Panc1 (cell line): ENCODE results near the gene FBLN1. TPM values are rescaled to one million over a fixed set of nuclear protein-coding genes. Genes with fewer than 3 reads are reported as not detected.

ENCODE experiments used
- ATAC-seq: fragments of 200-7000 bp; cut with Tn5 transposase; 2 replicates; pipeline ENCODE4 v1.9.1; 2020; ENCODE audit warnings: mild to moderate bottlenecking, moderate library complexity
- BruUV-seq: library from RNA; stranded (reverse); fragments of 400-500 nt; replicated peaks from 2 replicates; lab custom pipeline; 2021; lab: Mats Ljungman, UMichigan
- CTCF ChIA-PET: fragments of 300-600 bp; sonication (Branson Sonifier 250); formaldehyde crosslinking; loops from one replicate; lab custom pipeline; 2022; ENCODE audit warnings: antibody characterized with exemption; lab: Charles Lee
- POLR2A ChIA-PET: fragments of 300-600 bp; sonication (Branson Sonifier 250); formaldehyde crosslinking; loops from one replicate; lab custom pipeline; 2022; ENCODE audit warnings: antibody characterized with exemption; lab: Charles Lee
- DNase-seq: peaks from one replicate; pipeline ENCODE4 v3.0.0-alpha.2; 2010; ENCODE audit warnings: low read depth, low spot score
- H3K27ac ChIP-seq: 2 replicates; pipeline ENCODE4 v1.5.1; 2011; ENCODE audit warnings: mild to moderate bottlenecking, low read length, inconsistent platforms
- H3K27me3 ChIP-seq: fragments of 200-500 bp; sonication (Bioruptor generic); 2 replicates; pipeline ENCODE4 v1.6.0; 2014; ENCODE audit warnings: low read length, inconsistent platforms; ENCODE audit not compliant: control insufficient read depth, insufficient read depth
- H3K36me3 ChIP-seq: fragments of 200-500 bp; sonication (Bioruptor generic); 2 replicates; pipeline ENCODE4 v1.5.1; 2014; ENCODE audit warnings: inconsistent platforms, mild to moderate bottlenecking, low read length, moderate library complexity; ENCODE audit not compliant: control insufficient read depth, insufficient read depth
- H3K4me1 ChIP-seq: 2 replicates; pipeline ENCODE4 v1.5.1; 2011; ENCODE audit warnings: inconsistent platforms, mild to moderate bottlenecking, low read length, moderate library complexity; ENCODE audit not compliant: control insufficient read depth, insufficient read depth
- H3K4me3 ChIP-seq, 2 experiments: 2 replicates each; pipeline ENCODE4 v1.5.1; 2011 to 2012; ENCODE audit warnings: low read depth in 2 of 2, low read length in 2 of 2, mild to moderate bottlenecking in 2 of 2, inconsistent platforms in 1 of 2, moderate library complexity in 1 of 2
- H3K9me3 ChIP-seq: fragments of 200-500 bp; sonication (Bioruptor generic); 2 replicates; pipeline ENCODE4 v1.5.1; 2014; ENCODE audit warnings: low read depth, mild to moderate bottlenecking, inconsistent platforms, low read length, moderate library complexity; ENCODE audit not compliant: control insufficient read depth, insufficient read depth
- POLR2AphosphoS5 ChIP-seq: IDR thresholded peaks from 2 replicates; pipeline ENCODE4 v1.6.1; 2012; ENCODE audit warnings: mild to moderate bottlenecking, low read depth, low read length, moderate library complexity
- SIN3A ChIP-seq: IDR thresholded peaks from 2 replicates; pipeline ENCODE4 v1.6.1; 2012; ENCODE audit warnings: low read depth, mild to moderate bottlenecking, low read length, moderate library complexity, borderline replicate concordance; ENCODE audit not compliant: insufficient read depth
- TCF7L2 ChIP-seq: IDR thresholded peaks from 2 replicates; pipeline ENCODE4 v1.6.1; 2011; ENCODE audit warnings: mild to moderate bottlenecking, low read depth, low read length, inconsistent platforms
- in situ Hi-C: cut with HindIII; loops from 2 replicates; pipeline ENCODE4 v1.10.0; 2016; ENCODE audit warnings: low sequenced_read_pairs, low pct_unique_long_range_greater_than_20kb
- intact Hi-C: fragments of 100-400 bp; cut with micrococcal nuclease; formaldehyde crosslinking; loops from one replicate; pipeline ENCODE4 v1.10.0; 2022; ENCODE audit not compliant: unreplicated experiment
- total RNA-seq: library from RNA; stranded (reverse); gene quantifications from one replicate; pipeline ENCODE4 v1.2.1, GENCODE V29; 2021; ENCODE audit not compliant: unreplicated experiment
- TF ChIP-seq, protein P1 (sequence below), 2 experiments: IDR thresholded peaks; 2 replicates each; pipeline ENCODE4 v1.6.1; 2011 to 2012; ENCODE audit warnings: low read depth in 2 of 2, control low read depth in 1 of 2, low read length in 1 of 2, mild to moderate bottlenecking in 1 of 2, moderate library complexity in 1 of 2; ENCODE audit not compliant: insufficient read depth in 1 of 2
- TF ChIP-seq, protein P2 (sequence below): fragments of 450-650 bp; IDR thresholded peaks from 2 replicates; pipeline ENCODE4 v1.5.1; 2017; ENCODE audit warnings: mild to moderate bottlenecking

Gene FBLN1
- total RNA-seq, 1 experiment from 2014 or later = 143 TPM

DNA sequence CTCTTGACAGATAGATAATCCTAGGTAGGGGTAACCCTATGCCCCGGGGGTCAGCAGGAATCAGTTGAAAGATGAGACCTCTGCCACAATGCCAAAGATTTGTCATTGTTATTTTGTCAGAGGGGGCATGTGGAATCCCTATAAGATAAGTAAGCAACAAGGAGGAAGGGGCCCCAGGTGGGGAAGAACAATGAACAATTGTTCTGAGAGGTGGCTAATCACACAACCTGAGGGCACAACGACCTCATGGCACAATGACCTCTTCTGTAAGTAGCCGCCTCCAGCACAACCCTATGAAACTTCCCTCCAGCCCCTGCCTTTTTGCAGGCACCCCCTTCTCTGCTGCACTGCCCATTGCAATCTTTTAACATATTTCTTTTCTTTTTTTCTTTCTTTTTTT lies 11.8 kb upstream of the FBLN1 start:
- Histone ChIP-seq H3K4me1 (no peaks in the 10 kb centered on the region), H3K9me3 (peaks cover 4% of the 10 kb centered on the region; the same call in 1 of the 2 replicates), H3K27ac (no peak overlapping the region), H3K27me3 (no peaks in the 10 kb centered on the region), H3K4me3 (no peak overlapping the region), H3K36me3 (no peaks in the 10 kb centered on the region)
- POLR2A ChIA-PET = no interaction called here
- no peak for ATAC-seq
- no peak for TF ChIP-seq SIN3A
- no peak for TF ChIP-seq POLR2AphosphoS5
- TF ChIP-seq, protein P1, sequence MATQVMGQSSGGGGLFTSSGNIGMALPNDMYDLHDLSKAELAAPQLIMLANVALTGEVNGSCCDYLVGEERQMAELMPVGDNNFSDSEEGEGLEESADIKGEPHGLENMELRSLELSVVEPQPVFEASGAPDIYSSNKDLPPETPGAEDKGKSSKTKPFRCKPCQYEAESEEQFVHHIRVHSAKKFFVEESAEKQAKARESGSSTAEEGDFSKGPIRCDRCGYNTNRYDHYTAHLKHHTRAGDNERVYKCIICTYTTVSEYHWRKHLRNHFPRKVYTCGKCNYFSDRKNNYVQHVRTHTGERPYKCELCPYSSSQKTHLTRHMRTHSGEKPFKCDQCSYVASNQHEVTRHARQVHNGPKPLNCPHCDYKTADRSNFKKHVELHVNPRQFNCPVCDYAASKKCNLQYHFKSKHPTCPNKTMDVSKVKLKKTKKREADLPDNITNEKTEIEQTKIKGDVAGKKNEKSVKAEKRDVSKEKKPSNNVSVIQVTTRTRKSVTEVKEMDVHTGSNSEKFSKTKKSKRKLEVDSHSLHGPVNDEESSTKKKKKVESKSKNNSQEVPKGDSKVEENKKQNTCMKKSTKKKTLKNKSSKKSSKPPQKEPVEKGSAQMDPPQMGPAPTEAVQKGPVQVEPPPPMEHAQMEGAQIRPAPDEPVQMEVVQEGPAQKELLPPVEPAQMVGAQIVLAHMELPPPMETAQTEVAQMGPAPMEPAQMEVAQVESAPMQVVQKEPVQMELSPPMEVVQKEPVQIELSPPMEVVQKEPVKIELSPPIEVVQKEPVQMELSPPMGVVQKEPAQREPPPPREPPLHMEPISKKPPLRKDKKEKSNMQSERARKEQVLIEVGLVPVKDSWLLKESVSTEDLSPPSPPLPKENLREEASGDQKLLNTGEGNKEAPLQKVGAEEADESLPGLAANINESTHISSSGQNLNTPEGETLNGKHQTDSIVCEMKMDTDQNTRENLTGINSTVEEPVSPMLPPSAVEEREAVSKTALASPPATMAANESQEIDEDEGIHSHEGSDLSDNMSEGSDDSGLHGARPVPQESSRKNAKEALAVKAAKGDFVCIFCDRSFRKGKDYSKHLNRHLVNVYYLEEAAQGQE (IDR thresholded peaks at IDR 0.05; ENCODE audit: insufficient read depth in 1 of 2, low read depth in 2 of 2, low read length in 1 of 2) = no peak
- TF ChIP-seq TCF7L2 = no peak
- TF ChIP-seq, protein P2, sequence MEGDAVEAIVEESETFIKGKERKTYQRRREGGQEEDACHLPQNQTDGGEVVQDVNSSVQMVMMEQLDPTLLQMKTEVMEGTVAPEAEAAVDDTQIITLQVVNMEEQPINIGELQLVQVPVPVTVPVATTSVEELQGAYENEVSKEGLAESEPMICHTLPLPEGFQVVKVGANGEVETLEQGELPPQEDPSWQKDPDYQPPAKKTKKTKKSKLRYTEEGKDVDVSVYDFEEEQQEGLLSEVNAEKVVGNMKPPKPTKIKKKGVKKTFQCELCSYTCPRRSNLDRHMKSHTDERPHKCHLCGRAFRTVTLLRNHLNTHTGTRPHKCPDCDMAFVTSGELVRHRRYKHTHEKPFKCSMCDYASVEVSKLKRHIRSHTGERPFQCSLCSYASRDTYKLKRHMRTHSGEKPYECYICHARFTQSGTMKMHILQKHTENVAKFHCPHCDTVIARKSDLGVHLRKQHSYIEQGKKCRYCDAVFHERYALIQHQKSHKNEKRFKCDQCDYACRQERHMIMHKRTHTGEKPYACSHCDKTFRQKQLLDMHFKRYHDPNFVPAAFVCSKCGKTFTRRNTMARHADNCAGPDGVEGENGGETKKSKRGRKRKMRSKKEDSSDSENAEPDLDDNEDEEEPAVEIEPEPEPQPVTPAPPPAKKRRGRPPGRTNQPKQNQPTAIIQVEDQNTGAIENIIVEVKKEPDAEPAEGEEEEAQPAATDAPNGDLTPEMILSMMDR = no peak
- in situ Hi-C loops = no loop called here
- BruUV-seq = no TSS peak
- intact Hi-C loops = no loop called here
- CTCF ChIA-PET = no interaction called here
- no peak for DNase-seq

DNA sequence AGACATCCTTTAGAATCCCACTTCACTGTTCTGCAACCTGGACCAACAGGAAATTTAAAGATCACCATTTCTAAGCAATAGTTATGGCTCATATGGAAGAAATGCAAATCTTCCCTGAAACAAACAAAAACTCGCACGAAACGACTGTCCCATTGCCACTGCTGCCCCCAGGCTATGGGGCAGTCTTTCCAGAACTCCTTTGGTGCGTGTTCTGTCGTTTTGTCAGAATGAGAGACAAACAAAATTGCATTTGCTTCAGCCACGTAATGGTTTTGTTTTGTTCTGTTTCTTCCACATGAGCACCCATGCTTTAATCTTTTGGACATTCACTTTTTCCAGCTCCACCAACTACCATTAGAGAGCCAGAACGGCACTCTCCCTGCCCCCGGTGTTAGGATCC lies 10.8 kb upstream of the FBLN1 start:
- Histone ChIP-seq H3K4me1 (no peaks in the 10 kb centered on the region; the same call in 1 of the 2 replicates), H3K4me3 (no peak overlapping the region), H3K9me3 (peaks cover 4% of the 10 kb centered on the region; the same call in 1 of the 2 replicates), H3K36me3 (no peaks in the 10 kb centered on the region), H3K27ac (no peak overlapping the region), H3K27me3 (no peaks in the 10 kb centered on the region)
- in situ Hi-C loops = no loop called here
- ChIA-PET CTCF (no interaction called here), POLR2A (no interaction called here)
- no TSS peak for BruUV-seq
- intact Hi-C loops = no loop called here
- TF ChIP-seq, protein P2 = no peak
- no peak for TF ChIP-seq SIN3A
- TF ChIP-seq TCF7L2 = no peak
- TF ChIP-seq POLR2AphosphoS5 = no peak
- TF ChIP-seq, protein P1 (IDR thresholded peaks at IDR 0.05; ENCODE audit: insufficient read depth in 1 of 2, low read depth in 2 of 2, low read length in 1 of 2) = no peak
- no peak for ATAC-seq
- DNase-seq = no peak
